ENCODE results near the gene ZFHX3. TPM values are rescaled to one million over a fixed set of nuclear protein-coding genes. Genes with fewer than 3 reads are reported as not detected.

The ZFHX3 gene
- total RNA-seq, 2 donors from 2014 or later, result 57.7 to 70.1 TPM

GRCh38 chr16:72963533-72964315 lies 84.2 kb downstream of the ZFHX3 start:
- H3K4me1 ChIP-seq (ENCODE audit: control insufficient read depth in 1 of 2, low read depth in 2 of 2), result peaks cover 3 to 28% of the 10 kb centered on the region in 2 donors

GRCh38 chr16:72962347-72962746 lies 85.6 kb downstream of the ZFHX3 start:
- H3K27me3 ChIP-seq (replicated peaks; ENCODE audit: insufficient read depth), result no peaks in the 10 kb centered on the region
- H3K36me3 ChIP-seq, result peaks cover 19% of the 10 kb centered on the region
- H3K9me3 ChIP-seq, result no peaks in the 10 kb centered on the region
- H3K4me3 ChIP-seq, result no peak overlapping the region
- ATAC-seq (ENCODE audit: insufficient number of reproducible peaks, low FRiP score, low read depth), result no peak
- H3K27ac ChIP-seq, result no peak overlapping the region
- H3K4me1 ChIP-seq (ENCODE audit: control insufficient read depth in 1 of 2, low read depth in 2 of 2), result peaks cover 0 to 28% of the 10 kb centered on the region in 2 donors
- no peak for TF ChIP-seq CTCF (IDR thresholded peaks at IDR 0.05)
- no peak for DNase-seq (ENCODE audit: low spot score)

More at GRCh38 chr16:72963533-72964315, 84.2 kb downstream of the ZFHX3 start:
- H3K36me3 ChIP-seq, result peaks cover 8% of the 10 kb centered on the region
- no peaks in the 10 kb centered on the region for H3K9me3 ChIP-seq
- TF ChIP-seq CTCF (IDR thresholded peaks at IDR 0.05), result no peak
- H3K27ac ChIP-seq, result no peak overlapping the region
- no peaks in the 10 kb centered on the region for H3K27me3 ChIP-seq (replicated peaks; ENCODE audit: insufficient read depth)
- no peak overlapping the region for H3K4me3 ChIP-seq
- DNase-seq (ENCODE audit: low spot score) (no peak), ATAC-seq (ENCODE audit: insufficient number of reproducible peaks, low FRiP score, low read depth) (no peak)

GRCh38 chr16:72961863-72962262 lies 86.1 kb downstream of the ZFHX3 start:
- H3K27me3 ChIP-seq (replicated peaks; ENCODE audit: insufficient read depth), result no peaks in the 10 kb centered on the region
- H3K9me3 ChIP-seq, result no peaks in the 10 kb centered on the region
- no peak overlapping the region for H3K4me3 ChIP-seq
- no peak overlapping the region for H3K27ac ChIP-seq
- H3K36me3 ChIP-seq, result peaks cover 22% of the 10 kb centered on the region
- DNase-seq (ENCODE audit: low spot score) (no peak), ATAC-seq (ENCODE audit: insufficient number of reproducible peaks, low FRiP score, low read depth) (no peak)
- no peak for TF ChIP-seq CTCF (IDR thresholded peaks at IDR 0.05)
- H3K4me1 ChIP-seq (ENCODE audit: control insufficient read depth in 1 of 2, low read depth in 2 of 2), result peaks cover 0 to 28% of the 10 kb centered on the region in 2 donors

- Histone ChIP-seq H3K4me1 (ENCODE audit: control insufficient read depth in 1 of 2, low read depth in 2 of 2) (peaks cover 0 to 29% of the 10 kb centered on the region in 2 donors), H3K27ac (no peak overlapping the region), H3K9me3 (no peaks in the 10 kb centered on the region), H3K27me3 (replicated peaks; ENCODE audit: insufficient read depth) (no peaks in the 10 kb centered on the region), H3K4me3 (no peak overlapping the region), H3K36me3 (peaks cover 22% of the 10 kb centered on the region)
- DNase-seq (ENCODE audit: low spot score) (no peak), ATAC-seq (ENCODE audit: insufficient number of reproducible peaks, low FRiP score, low read depth) (no peak)
- TF ChIP-seq CTCF (IDR thresholded peaks at IDR 0.05), result peak; percentile 31
Observed at GRCh38 chr16:72961115-72961832, 86.7 kb downstream of the ZFHX3 start.

GRCh38 chr16:72960101-72960500 lies 87.8 kb downstream of the ZFHX3 start:
- Histone ChIP-seq H3K27ac (no peak overlapping the region), H3K4me3 (no peak overlapping the region), H3K27me3 (replicated peaks; ENCODE audit: insufficient read depth) (no peaks in the 10 kb centered on the region), H3K36me3 (peaks cover 22% of the 10 kb centered on the region), H3K9me3 (no peaks in the 10 kb centered on the region), H3K4me1 (ENCODE audit: control insufficient read depth in 1 of 2, low read depth in 2 of 2) (peaks cover 0 to 35% of the 10 kb centered on the region in 2 donors)
- DNase-seq (ENCODE audit: low spot score) (no peak), ATAC-seq (ENCODE audit: insufficient number of reproducible peaks, low FRiP score, low read depth) (no peak)
- no peak for TF ChIP-seq CTCF (IDR thresholded peaks at IDR 0.05)
